ENCODE data around the gene BAMBI.

The BAMBI gene

GRCh38 chr10:28676326-28676967 lies 874 bp upstream of the BAMBI start:
- DNase-seq: peak; percentile 22

GRCh38 chr10:28677888-28678686 lies 766 bp downstream of the BAMBI start:
- peak; percentile 15 for DNase-seq

- peak; percentile 77 for DNase-seq
These were observed 1.6 kb downstream of the BAMBI start for GRCh38 chr10:28678687-28679457.

GRCh38 chr10:28679581-28680357 lies 2.4 kb downstream of the BAMBI start:
- DNase-seq: peak; percentile 41

- DNase-seq: peak; percentile 40
These were observed 3.0 kb downstream of the BAMBI start for GRCh38 chr10:28680358-28680752.

GRCh38 chr10:28681291-28681763 lies 4.0 kb downstream of the BAMBI start:
- no peak for DNase-seq

GRCh38 chr10:28681928-28682750 lies 4.8 kb downstream of the BAMBI start:
- no peak for DNase-seq

- DNase-seq: no peak
These were observed 7.0 kb downstream of the BAMBI start for GRCh38 chr10:28684157-28684985.

GRCh38 chr10:28684986-28685580 lies 7.8 kb downstream of the BAMBI start:
- DNase-seq: no peak

- DNase-seq: no peak
These were observed 8.4 kb downstream of the BAMBI start for GRCh38 chr10:28685717-28686116.

- DNase-seq: no peak
These were observed 9.7 kb downstream of the BAMBI start for GRCh38 chr10:28686835-28687682.

- DNase-seq: no peak
These were observed 10.3 kb downstream of the BAMBI start for GRCh38 chr10:28687683-28688001.

- DNase-seq: no peak
These were observed 13.2 kb downstream of the BAMBI start for GRCh38 chr10:28690545-28690944.

- DNase-seq: no peak
These were observed 13.9 kb downstream of the BAMBI start for GRCh38 chr10:28691187-28691694.

GRCh38 chr10:28692050-28692449 lies 14.7 kb downstream of the BAMBI start:
- DNase-seq: no peak

GRCh38 chr10:28694530-28694929 lies 17.2 kb downstream of the BAMBI start:
- DNase-seq: no peak

- no peak for DNase-seq
These were observed 20.8 kb downstream of the BAMBI start for GRCh38 chr10:28698075-28698474.

GRCh38 chr10:28704464-28705161 lies 27.3 kb downstream of the BAMBI start:
- DNase-seq: no peak

GRCh38 chr10:28705472-28705871 lies 28.2 kb downstream of the BAMBI start:
- DNase-seq: no peak

All from hematopoietic multipotent progenitor cell treated with erythropoietin and hydrocortisone succinate and interleukin-3 and kit ligand, for 6 days (in vitro differentiated cells).